T-helper 2 cell (primary cell): ENCODE results near the gene MBNL2.
A peak's percentile ranks its signal among the peaks of the same experiment; 100 is the strongest.

Experiments used
- DNase-seq, 5 experiments: peaks; one replicate each; pipeline versions ENCODE4 v3.0.0 to v3.0.0-alpha.2; 2012 to 2022

MBNL2 gene

DNA sequence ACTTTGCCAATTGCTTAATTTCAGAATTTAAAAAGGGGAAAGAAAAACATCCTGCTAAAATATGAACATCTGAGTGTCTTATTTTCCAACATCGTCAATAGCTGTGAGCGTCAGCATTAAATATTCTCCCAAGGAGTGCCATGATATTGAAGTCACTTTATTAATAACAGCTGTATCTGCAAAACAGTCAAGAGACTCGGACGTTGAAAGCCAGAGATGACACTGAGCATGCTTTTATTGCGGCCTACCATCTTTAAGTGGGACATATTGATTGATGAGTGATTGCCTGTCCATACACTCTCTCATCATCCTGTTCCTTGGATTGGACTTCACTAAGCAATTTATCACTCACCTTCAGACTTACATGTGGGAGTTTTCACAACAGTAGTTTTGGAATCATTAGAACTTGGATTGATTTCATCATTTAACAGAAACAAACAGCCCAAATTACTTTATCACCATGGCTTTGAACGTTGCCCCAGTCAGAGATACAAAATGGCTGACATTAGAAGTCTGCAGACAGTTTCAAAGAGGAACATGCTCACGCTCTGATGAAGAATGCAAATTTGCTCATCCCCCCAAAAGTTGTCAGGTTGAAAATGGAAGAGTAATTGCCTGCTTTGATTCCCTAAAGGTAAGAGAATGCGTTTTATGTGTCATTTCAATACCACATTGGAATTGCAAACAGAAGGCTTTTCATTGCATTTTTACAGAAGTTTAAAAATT is 53.8 kb downstream of the MBNL2 start:
- no peak for DNase-seq

GRCh38 chr13:97276862-97277269 is 54.7 kb downstream of the MBNL2 start:
- peak in 1 of 5 experiments; percentile 39 for DNase-seq

- no peak for DNase-seq
These were observed 56.6 kb downstream of the MBNL2 start for GRCh38 chr13:97278435-97279411.

DNA sequence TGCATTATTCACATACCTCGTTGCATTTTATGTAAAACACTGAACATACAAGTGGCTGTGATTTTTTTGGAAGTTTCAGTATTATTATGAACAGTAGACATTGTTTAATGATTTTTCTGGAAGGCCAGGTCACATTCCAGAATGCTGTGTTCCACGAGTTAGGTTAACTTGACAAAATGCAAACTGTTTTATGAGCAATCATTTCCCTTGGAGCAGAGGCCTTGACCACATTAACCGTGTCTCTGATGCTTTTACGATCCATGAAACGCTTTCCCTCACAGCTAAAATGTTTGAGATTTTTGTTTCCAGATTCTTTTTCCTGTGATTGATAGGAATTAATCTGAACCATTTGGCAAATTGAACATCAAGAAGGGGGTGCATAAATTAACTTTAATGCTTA is 57.8 kb downstream of the MBNL2 start:
- no peak for DNase-seq

GRCh38 chr13:97280478-97280877 is 58.3 kb downstream of the MBNL2 start:
- DNase-seq = no peak

GRCh38 chr13:97281028-97281427 is 58.9 kb downstream of the MBNL2 start:
- no peak for DNase-seq

- DNase-seq = no peak
These were observed 60.6 kb downstream of the MBNL2 start for GRCh38 chr13:97282705-97283104.

- DNase-seq = no peak
These were observed 61.8 kb downstream of the MBNL2 start for GRCh38 chr13:97283888-97284287.

- DNase-seq = no peak
These were observed 62.4 kb downstream of the MBNL2 start for GRCh38 chr13:97284558-97284957.

DNA sequence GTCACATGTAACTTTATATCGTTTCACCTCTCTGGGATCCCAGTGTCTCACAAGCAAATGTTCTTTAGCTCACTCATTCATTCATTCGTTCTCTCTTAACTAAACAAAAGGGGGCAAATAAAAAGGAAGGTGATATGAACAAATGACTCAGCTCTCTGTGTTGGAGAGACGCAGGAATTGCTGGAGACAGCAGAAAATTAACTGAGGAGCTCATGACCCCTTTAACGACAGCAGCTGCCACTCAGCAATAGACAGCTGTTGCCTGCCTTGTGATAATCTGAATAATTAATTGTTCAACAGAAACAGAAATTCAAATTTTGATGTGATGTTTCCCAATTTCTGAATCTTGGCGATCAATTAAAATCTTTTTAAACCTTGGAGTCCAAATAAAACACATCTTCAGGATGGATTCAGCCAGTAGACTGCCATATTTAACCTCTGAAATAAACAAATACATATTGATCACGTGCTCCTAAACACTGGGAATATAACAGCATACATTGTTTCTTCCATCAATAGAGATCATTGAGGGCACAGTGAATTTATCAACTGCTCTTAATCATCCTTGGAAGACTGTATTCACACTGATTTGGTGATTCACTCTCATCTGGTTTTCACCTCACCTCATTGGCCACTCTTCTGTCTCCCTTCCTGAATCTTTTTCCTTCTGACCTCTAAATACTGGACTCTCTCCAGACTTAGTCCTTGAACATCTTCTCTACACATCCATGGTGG is 63.3 kb downstream of the MBNL2 start:
- DNase-seq = no peak

DNA sequence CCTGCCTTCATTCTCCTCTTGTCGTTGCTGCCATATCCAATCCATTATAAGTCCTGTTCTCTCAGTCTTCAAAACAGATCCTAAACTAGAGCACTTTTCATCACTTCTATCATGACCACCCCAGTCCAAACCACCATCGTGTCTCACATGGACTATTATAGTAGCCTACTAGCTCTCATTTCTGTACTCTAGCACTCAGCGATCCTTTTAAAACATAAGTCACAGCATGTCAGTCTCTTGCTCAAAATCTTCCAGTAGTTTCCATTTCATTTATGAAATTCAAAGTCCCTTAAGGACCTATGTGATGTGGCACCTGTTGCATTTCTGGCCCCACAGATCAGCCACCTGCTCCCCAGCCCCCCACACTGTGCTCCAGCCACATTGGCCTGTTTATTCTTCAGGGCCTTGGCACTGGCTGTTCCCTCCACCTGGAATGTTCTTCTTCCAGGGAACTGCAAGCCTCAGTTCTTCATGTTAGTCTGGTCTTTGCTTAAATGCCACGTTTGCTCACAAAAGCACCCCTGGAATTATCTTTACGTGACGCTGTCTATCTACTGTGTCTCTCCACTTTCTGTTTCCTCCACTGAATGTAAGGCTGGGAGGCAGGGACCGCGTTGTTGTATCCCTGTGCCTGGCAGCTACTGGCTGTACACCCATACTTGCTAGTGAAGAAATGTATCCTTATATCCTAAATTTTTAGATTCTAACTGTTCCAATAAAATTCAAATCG is 64.3 kb downstream of the MBNL2 start:
- DNase-seq = no peak

DNA sequence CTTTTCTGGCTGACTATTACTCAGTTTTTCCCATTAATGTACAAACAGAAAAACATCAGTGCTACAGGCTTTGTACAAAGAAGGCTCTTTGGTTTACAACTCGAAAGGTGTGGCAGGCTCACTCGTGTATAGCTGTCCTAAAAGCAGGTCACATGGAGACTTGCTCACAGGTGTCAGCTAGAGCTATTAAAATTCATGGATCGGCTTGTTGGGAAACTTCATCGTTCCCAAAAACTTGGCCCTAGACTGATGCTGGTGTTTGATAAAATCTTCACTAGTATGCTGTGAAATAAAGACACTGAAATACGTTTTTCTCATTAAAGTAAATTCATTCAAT is 64.9 kb downstream of the MBNL2 start:
- no peak for DNase-seq

- no peak for DNase-seq
These were observed 66.4 kb downstream of the MBNL2 start for GRCh38 chr13:97288486-97288900.

DNA sequence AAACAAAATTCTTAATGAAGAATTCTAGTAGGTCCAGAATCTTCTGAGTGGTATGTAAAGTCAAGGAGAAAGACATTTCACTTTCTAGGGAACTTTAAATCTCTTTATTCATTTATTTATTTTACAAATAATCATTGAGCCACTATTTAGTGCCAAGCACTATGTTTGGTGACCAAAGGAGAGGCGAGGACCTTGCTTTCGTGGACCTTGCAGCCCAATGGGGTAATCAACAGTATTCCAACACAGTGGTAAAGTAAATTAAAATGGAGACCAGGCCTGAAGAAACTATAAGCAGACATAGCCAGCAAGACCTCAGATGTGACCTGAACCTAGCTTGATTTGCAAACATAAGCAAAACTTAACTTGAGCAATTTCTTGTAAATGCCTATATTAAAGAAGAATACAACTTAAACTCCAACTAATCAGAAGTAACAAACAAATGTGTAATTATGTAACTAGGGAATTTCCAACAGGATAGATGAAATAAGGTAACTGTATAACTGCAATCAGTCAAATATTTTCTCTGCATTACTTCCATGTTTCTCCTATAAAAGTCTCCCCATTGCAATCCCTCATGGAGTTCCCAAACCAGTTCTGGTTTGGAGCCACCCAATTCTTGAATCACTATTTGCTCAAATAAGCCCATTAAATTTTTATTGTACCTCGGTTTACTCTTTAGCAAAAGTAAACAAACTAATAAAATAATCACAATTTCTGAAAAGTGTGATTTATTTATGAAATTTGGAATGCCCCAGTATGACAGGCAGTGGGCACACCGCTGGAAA is 67.6 kb downstream of the MBNL2 start:
- no peak for DNase-seq

DNA sequence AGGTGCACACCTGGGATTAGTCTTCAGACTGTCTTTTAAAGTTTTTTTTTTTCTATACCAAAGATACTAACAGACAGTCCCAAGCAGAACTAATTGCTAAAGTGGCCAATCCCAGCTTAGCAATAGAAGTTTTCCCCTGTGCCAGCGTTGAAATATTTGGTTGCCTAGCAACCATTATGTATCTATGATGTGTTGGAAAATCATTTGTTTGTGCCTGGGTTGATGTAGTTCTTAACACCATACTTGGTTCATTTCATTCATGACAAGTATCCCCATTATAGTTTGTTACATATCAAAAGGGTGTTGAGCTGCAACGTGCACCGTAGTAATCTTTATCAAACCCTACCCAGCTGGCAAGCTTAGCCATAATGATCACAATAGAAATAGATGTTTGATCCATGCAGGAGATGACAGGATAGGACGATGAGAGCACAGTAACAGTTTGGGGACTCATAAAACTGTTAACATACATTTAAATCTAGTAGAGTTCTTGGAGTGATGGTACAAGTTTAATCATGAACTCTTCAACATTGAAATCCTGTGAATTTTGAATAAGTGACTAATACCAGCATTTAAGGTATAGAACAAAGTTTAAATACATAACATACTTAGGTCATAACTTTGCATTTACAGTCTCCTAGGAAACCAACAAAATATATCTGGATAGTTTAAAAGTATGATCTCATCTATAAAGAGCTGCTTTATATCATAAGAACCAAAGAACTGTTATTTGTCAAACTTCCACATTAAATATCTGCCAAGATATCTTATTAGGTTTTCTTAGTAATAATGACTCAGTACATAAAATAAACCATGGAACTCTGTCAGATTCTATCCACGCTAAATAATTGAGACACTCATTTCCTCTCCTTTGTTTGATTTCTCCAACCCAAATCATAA is 73.4 kb downstream of the MBNL2 start:
- no peak for DNase-seq

DNA sequence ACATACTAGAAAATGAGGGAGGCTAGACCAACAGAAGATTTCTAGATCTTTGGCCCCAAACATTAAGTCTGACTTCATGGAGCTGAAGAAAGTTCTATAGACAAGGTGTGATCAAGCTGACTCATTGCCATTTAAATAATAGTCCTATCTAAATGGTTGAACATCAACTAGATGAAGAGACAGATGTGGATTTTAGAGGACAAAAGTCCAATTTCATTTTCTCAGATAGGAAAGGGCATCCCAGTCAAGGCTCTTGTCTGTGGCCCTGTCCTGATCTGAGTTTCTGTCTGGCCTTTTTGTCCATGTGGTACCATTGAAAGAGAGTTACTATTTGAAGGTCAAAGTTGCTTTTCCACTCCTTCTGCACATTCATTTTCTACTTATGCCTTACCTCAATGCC is 74.6 kb downstream of the MBNL2 start:
- no peak for DNase-seq

DNA sequence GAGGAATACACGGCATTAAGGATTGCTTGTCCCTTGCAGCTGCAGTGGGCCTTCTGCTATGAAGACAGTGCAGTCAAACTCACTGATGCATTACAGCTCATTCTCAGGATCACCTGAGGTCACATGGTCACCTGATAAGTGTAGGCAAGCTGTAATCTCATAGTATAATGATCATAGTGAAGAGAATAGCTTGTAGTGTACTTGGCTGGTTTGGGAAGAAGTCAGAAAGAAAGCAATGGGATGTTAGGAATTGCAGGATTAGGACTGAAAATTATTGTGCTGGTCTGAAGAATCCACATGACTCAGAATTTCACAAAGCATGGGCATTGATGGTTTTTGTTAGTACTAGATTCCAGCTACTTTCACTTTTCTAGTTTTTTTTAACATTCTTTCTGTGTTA is 76.7 kb downstream of the MBNL2 start:
- no peak for DNase-seq

DNA sequence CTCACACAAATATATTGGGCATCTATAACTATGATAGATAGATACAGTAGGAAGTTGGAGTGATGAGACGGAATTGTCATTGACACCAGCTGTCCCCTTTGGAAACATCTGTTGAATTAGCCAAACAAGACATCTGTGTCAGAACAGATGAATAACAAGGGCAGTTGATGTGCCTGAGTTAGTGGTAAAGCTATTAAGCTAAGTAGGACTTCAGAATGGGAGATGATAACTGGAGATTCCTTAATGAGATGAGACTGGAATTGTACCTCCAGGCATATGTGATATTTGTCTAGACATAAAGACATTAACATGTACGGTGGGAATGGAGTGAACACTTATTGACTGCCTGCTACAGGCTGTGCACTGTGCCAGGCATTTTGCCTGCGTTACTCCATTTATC is 78.7 kb downstream of the MBNL2 start:
- DNase-seq = no peak

GRCh38 chr13:97301382-97302095 is 79.4 kb downstream of the MBNL2 start:
- DNase-seq = no peak

- DNase-seq = no peak
These were observed 80.5 kb downstream of the MBNL2 start for GRCh38 chr13:97302611-97303010.
